ENCODE measurements around the gene DHX9. TPM values are rescaled to one million over a fixed set of nuclear protein-coding genes. Genes with fewer than 3 reads are reported as not detected.

DHX9 gene
- total RNA-seq, 1 experiment from 2014 or later, result 336 TPM

DNA sequence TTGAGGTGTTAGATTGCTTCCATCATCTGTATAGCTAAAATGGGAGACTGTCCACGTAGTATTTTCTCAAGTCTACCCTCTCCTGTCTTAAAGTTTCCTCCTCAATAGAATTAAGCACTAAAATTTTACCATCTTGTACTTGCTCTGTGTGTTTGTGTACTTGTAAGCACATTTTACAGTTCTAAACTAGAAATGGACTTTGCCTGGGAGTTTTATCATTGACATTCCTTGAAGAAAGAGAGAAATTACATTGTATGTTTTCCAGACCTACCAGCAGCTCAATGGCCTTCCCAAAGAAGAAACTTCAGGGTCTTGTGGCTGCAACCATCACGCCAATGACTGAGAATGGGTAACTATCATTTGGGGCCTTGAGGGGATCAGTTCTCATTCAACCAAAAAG, 45.1 kb upstream of the DHX9 start:
- TF ChIP-seq, protein P1, sequence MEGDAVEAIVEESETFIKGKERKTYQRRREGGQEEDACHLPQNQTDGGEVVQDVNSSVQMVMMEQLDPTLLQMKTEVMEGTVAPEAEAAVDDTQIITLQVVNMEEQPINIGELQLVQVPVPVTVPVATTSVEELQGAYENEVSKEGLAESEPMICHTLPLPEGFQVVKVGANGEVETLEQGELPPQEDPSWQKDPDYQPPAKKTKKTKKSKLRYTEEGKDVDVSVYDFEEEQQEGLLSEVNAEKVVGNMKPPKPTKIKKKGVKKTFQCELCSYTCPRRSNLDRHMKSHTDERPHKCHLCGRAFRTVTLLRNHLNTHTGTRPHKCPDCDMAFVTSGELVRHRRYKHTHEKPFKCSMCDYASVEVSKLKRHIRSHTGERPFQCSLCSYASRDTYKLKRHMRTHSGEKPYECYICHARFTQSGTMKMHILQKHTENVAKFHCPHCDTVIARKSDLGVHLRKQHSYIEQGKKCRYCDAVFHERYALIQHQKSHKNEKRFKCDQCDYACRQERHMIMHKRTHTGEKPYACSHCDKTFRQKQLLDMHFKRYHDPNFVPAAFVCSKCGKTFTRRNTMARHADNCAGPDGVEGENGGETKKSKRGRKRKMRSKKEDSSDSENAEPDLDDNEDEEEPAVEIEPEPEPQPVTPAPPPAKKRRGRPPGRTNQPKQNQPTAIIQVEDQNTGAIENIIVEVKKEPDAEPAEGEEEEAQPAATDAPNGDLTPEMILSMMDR (conservative IDR thresholded peaks at IDR 0.05), result no peak
- WGBS (ENCODE audit: extremely low coverage, insufficient read length, low lambda C conversion rate), result no CpG with 5 or more reads among the region's 2 CpGs
- H3K4ac ChIP-seq (ENCODE audit: low read depth, low read length), result no peak overlapping the region
- DNase-seq, result no peak
- Mint-ChIP-seq H3K4me3 (no peak overlapping the region), H3K27ac (no peak overlapping the region), H3K9me3 (no peaks in the 10 kb centered on the region; a peak in 1 of 5 replicates), H3K4me1 (peaks cover 0 to 6% of the 10 kb centered on the region in 2 experiments; a peak in 2 of 4 replicates), H3K27me3 (ENCODE audit: low read depth) (peaks cover 35% of the 10 kb centered on the region), H3K36me3 (ENCODE audit: insufficient read depth in 1 of 3, low read depth in 3 of 3) (no peaks in the 10 kb centered on the region)
- no peaks in the 10 kb centered on the region for H4K20me1 ChIP-seq (ENCODE audit: control insufficient read depth, insufficient read depth, insufficient read length)
- H3K27ac ChIP-seq (ENCODE audit: insufficient read length, low read depth, low read length), result no peak overlapping the region
- H4K8ac ChIP-seq (replicated peaks; ENCODE audit: insufficient read length, low read depth, low read length), result no peak overlapping the region
- no peak overlapping the region for H3K18ac ChIP-seq (ENCODE audit: insufficient read length, low read depth, low read length)
- no peak overlapping the region for H3K23ac ChIP-seq (ENCODE audit: insufficient read length, low read depth, low read length)
- no peak overlapping the region for H2BK20ac ChIP-seq (ENCODE audit: low read depth, low read length, poor library complexity, severe bottlenecking)
- no peak overlapping the region for H3K14ac ChIP-seq (ENCODE audit: insufficient read depth, low read length)
- H2BK5ac ChIP-seq (ENCODE audit: insufficient read length, low read length), result no peak overlapping the region
- H2AK5ac ChIP-seq (ENCODE audit: insufficient read length, low read length), result no peak overlapping the region
- no peak overlapping the region for H4K91ac ChIP-seq (ENCODE audit: insufficient read length, low read depth, low read length)
- no peaks in the 10 kb centered on the region for H3K4me1 ChIP-seq (ENCODE audit: insufficient read depth, low read length)
- H3K9ac ChIP-seq (ENCODE audit: extremely low read depth, insufficient read length, low read length), result no peak overlapping the region
- H3T11ph ChIP-seq (ENCODE audit: low read length), result no peak overlapping the region
- no peaks in the 10 kb centered on the region for H3K9me3 ChIP-seq (ENCODE audit: control insufficient read depth, low read depth, low read length)
- no peaks in the 10 kb centered on the region for H3K79me1 ChIP-seq (ENCODE audit: insufficient read depth, low read depth, low read length, poor library complexity, severe bottlenecking)
- no peak overlapping the region for H2BK12ac ChIP-seq (ENCODE audit: insufficient read length, low read depth, low read length)
- no peak overlapping the region for H3K4me2 ChIP-seq (ENCODE audit: insufficient read depth, insufficient read length, low read length)
- H4K5ac ChIP-seq (ENCODE audit: insufficient read length, low read depth, low read length), result no peak overlapping the region
- H2AFZ ChIP-seq (ENCODE audit: low read length), result no peak overlapping the region
- peaks cover 7% of the 10 kb centered on the region for H3K23me2 ChIP-seq (ENCODE audit: insufficient read length, low read depth, low read length, poor library complexity, severe bottlenecking)
- H2BK120ac ChIP-seq (ENCODE audit: low read depth, low read length, poor library complexity, severe bottlenecking), result no peak overlapping the region
- H2BK15ac ChIP-seq (ENCODE audit: low read depth, low read length), result no peak overlapping the region
- peaks cover 10% of the 10 kb centered on the region; the same call in 1 of the 2 replicates for H3K27me3 ChIP-seq (ENCODE audit: insufficient read depth, low read length)
- no peaks in the 10 kb centered on the region; the same call in 1 of the 2 replicates for H3K79me2 ChIP-seq (ENCODE audit: insufficient read depth, low read length)
- H3K56ac ChIP-seq (ENCODE audit: insufficient read length, low read depth, low read length), result no peak overlapping the region
